Activated naive CD4-positive, alpha-beta T cell treated with anti-CD3 and anti-CD28 coated beads, Interleukin-2, amount 10 ng/mL, durations not matched to agents 7 days and 5 days (primary cell): ENCODE measurements around the gene LRRC47.
A peak's percentile ranks its signal among the peaks of the same experiment; 100 is the strongest.

Experiments
- CTCF ChIA-PET: fragments of 350-600 bp; sonication (Branson Sonifier 250); formaldehyde crosslinking; loops from one replicate; lab custom pipeline; 2021; ENCODE audit warnings: antibody characterized with exemption; lab: Charles Lee
- DNase-seq: peaks from one replicate; pipeline ENCODE4 v3.0.0-alpha.2; 2020
- H3K27ac Mint-ChIP-seq: one replicate; pipeline ENCODE4 v1.8.0; 2021; ENCODE audit warnings: mild to moderate bottlenecking, moderate library complexity, mixed read lengths
- H3K27me3 Mint-ChIP-seq: one replicate; pipeline ENCODE4 v1.8.0; 2021; ENCODE audit warnings: mild to moderate bottlenecking, mixed read lengths
- H3K36me3 Mint-ChIP-seq: one replicate; pipeline ENCODE4 v1.8.0; 2021; ENCODE audit warnings: mixed read lengths
- H3K4me1 Mint-ChIP-seq: one replicate; pipeline ENCODE4 v1.8.0; 2021; ENCODE audit warnings: mixed read lengths
- H3K4me3 Mint-ChIP-seq: one replicate; pipeline ENCODE4 v1.8.0; 2021; ENCODE audit warnings: mild to moderate bottlenecking, moderate library complexity, mixed read lengths
- H3K9me3 Mint-ChIP-seq: one replicate; pipeline ENCODE4 v1.8.0; 2021; ENCODE audit warnings: mixed read lengths

The LRRC47 gene

GRCh38 chr1:3747522-3747848 lies 48.8 kb downstream of the LRRC47 start:
- H3K27me3 Mint-ChIP-seq: peaks cover 13% of the 10 kb centered on the region
- DNase-seq: no peak
- no peak overlapping the region for H3K27ac Mint-ChIP-seq
- H3K4me3 Mint-ChIP-seq: peak overlapping the region; percentile 69
- H3K36me3 Mint-ChIP-seq: no peaks in the 10 kb centered on the region
- peaks cover 30% of the 10 kb centered on the region for H3K4me1 Mint-ChIP-seq
- no peaks in the 10 kb centered on the region for H3K9me3 Mint-ChIP-seq
- CTCF ChIA-PET: no interaction called here

- CTCF ChIA-PET: no interaction called here
- Mint-ChIP-seq H3K36me3 (no peaks in the 10 kb centered on the region), H3K27me3 (peaks cover 9% of the 10 kb centered on the region), H3K27ac (no peak overlapping the region), H3K9me3 (no peaks in the 10 kb centered on the region), H3K4me3 (peak overlapping the region; percentile 69), H3K4me1 (peaks cover 30% of the 10 kb centered on the region)
- peak; percentile 94 for DNase-seq
Observed at GRCh38 chr1:3746830-3747521, 49.3 kb downstream of the LRRC47 start.

DNA sequence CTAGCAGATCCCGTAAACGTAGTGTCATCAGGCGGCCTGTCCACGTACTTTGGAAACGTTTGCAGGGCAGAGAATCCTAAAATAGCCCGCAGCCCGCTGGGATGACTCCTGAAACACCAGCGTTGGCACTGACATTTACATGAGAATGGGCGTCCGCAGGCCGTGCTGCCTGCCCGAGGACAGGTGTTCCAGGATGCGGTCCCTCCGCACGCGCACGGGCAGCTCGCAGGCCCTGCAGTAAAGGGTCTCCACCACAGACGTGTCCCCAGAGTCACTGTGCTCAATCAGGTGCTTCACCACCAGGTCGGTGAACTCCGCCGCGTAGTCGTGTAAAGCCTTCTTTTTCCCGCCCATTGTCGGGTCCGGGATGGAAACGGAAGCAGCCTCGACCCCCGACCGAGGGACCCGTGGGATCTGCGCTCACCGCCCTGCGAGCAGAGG lies 49.9 kb downstream of the LRRC47 start:
- peak overlapping the region; percentile 11 for H3K27ac Mint-ChIP-seq
- DNase-seq: no peak
- H3K4me1 Mint-ChIP-seq: peaks cover 30% of the 10 kb centered on the region
- peaks cover 3% of the 10 kb centered on the region for H3K36me3 Mint-ChIP-seq
- CTCF ChIA-PET: no interaction called here
- peaks cover 7% of the 10 kb centered on the region for H3K27me3 Mint-ChIP-seq
- H3K9me3 Mint-ChIP-seq: no peaks in the 10 kb centered on the region
- peak overlapping the region; percentile 64 for H3K4me3 Mint-ChIP-seq

GRCh38 chr1:3745590-3746381 lies 50.5 kb downstream of the LRRC47 start:
- peaks cover 30% of the 10 kb centered on the region for H3K4me1 Mint-ChIP-seq
- peaks cover 3% of the 10 kb centered on the region for H3K36me3 Mint-ChIP-seq
- H3K9me3 Mint-ChIP-seq: no peaks in the 10 kb centered on the region
- peak overlapping the region; percentile 42 for H3K27ac Mint-ChIP-seq
- CTCF ChIA-PET: interaction anchor here (1.6 kb wide), 1 partner anchor 21 kb away, joined by 3 read pairs; no protein-coding TSS in a partner anchor
- peaks cover 3% of the 10 kb centered on the region for H3K27me3 Mint-ChIP-seq
- peak overlapping the region; percentile 64 for H3K4me3 Mint-ChIP-seq
- DNase-seq: no peak

DNA sequence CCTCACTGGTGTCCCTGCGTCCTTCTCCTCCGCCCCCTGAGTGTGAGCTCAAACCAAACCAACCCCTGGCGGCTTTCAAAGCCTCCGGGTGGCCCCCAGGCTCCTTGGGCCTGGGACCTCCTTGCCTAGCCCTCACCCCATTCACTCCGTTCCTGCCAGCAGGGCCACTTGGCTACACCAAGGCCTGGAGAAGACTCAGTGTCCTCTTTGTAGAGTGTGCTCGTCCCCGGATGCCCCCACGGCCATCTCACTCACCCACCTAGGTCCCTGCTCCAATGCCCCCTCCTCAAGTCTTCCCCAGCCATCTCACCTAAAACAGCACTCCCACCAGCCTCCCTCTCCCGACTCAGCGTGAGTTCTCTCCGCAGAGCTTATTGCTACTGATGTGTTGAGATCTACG lies 51.2 kb downstream of the LRRC47 start:
- H3K36me3 Mint-ChIP-seq: peaks cover 3% of the 10 kb centered on the region
- H3K27ac Mint-ChIP-seq: no peak overlapping the region
- no peaks in the 10 kb centered on the region for H3K27me3 Mint-ChIP-seq
- DNase-seq: no peak
- no peaks in the 10 kb centered on the region for H3K9me3 Mint-ChIP-seq
- H3K4me1 Mint-ChIP-seq: peaks cover 30% of the 10 kb centered on the region
- H3K4me3 Mint-ChIP-seq: peak overlapping the region; percentile 18
- CTCF ChIA-PET: interaction anchor here (1.6 kb wide), 1 partner anchor 20 kb away, joined by 3 read pairs; no protein-coding TSS in a partner anchor

DNA sequence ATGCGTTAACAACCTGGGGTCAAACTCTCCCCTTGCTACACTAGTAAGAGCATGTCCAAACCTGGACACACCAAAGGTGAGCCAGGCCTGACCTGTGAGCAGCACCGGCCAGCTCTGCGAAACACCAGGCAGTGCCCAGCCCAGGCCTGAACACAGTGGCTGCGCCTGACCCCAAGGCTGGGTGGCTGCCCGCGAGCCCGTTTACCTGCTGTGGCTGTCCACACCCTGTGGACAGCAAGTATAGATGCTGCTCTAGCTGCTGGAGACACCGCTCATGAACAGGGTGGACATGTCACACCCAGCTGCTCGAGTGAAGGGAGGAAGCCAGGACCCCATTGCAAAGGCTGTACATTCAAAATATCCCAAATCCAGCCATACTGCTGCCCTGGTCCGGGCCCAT lies 51.7 kb downstream of the LRRC47 start:
- H3K4me1 Mint-ChIP-seq: peaks cover 30% of the 10 kb centered on the region
- H3K4me3 Mint-ChIP-seq: no peak overlapping the region
- no peaks in the 10 kb centered on the region for H3K27me3 Mint-ChIP-seq
- no peak overlapping the region for H3K27ac Mint-ChIP-seq
- CTCF ChIA-PET: interaction anchor here (1.6 kb wide), 1 partner anchor 20 kb away, joined by 3 read pairs; no protein-coding TSS in a partner anchor
- peaks cover 3% of the 10 kb centered on the region for H3K36me3 Mint-ChIP-seq
- DNase-seq: no peak
- H3K9me3 Mint-ChIP-seq: no peaks in the 10 kb centered on the region

DNA sequence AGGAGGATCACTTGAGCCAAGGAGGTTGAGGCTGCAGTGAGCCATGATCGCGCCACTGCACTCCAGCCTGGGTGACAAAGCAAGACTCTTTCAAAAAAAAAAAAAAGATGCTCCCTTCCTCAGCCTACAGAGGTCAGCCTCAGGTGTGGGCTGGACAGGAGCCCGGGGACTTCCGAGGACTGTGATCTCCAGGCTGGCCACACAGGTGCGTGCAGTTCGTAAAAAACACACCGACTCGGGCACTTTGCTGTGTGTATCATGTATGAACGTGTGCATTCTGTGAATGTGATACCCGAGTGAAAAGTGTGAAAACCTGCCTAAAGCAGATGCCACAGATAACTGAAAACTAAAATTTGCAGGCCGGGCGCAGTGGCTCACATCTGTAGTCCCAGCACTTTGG lies 52.5 kb downstream of the LRRC47 start:
- DNase-seq: no peak
- H3K36me3 Mint-ChIP-seq: peaks cover 3% of the 10 kb centered on the region
- H3K27ac Mint-ChIP-seq: no peak overlapping the region
- no peak overlapping the region for H3K4me3 Mint-ChIP-seq
- CTCF ChIA-PET: no interaction called here
- H3K9me3 Mint-ChIP-seq: no peaks in the 10 kb centered on the region
- no peaks in the 10 kb centered on the region for H3K27me3 Mint-ChIP-seq
- peaks cover 28% of the 10 kb centered on the region for H3K4me1 Mint-ChIP-seq

DNA sequence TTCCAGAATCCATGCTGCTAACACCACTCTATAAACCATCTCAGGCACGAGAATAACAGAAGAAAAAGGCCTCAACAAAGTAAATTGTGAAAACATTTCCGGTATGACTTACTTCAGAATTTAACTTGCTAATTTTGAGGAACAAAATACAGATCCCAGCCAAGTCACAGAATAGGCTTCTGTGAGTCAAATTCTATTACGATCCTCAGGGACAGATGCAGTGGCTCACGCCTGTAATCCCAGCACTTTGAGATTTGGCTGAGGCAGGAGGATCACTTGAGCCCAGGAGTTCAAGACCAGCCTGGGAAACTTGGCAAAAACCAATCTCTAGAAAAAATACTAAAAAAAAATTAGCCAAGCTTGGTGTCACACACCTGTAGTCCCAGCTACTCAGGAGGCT lies 52.9 kb downstream of the LRRC47 start:
- H3K4me1 Mint-ChIP-seq: peaks cover 27% of the 10 kb centered on the region
- H3K36me3 Mint-ChIP-seq: peaks cover 3% of the 10 kb centered on the region
- H3K4me3 Mint-ChIP-seq: no peak overlapping the region
- no peaks in the 10 kb centered on the region for H3K27me3 Mint-ChIP-seq
- H3K27ac Mint-ChIP-seq: no peak overlapping the region
- no peaks in the 10 kb centered on the region for H3K9me3 Mint-ChIP-seq
- no peak for DNase-seq
- CTCF ChIA-PET: interaction anchor here (1.6 kb wide), 1 partner anchor 23 kb away, joined by 3 read pairs; no protein-coding TSS in a partner anchor

GRCh38 chr1:3742439-3743298 lies 53.6 kb downstream of the LRRC47 start:
- H3K4me1 Mint-ChIP-seq: peaks cover 19% of the 10 kb centered on the region
- H3K4me3 Mint-ChIP-seq: no peak overlapping the region
- CTCF ChIA-PET: interaction anchor here (1.6 kb wide), 1 partner anchor 22 kb away, joined by 3 read pairs; no protein-coding TSS in a partner anchor
- H3K27ac Mint-ChIP-seq: no peak overlapping the region
- peaks cover 3% of the 10 kb centered on the region for H3K36me3 Mint-ChIP-seq
- DNase-seq: no peak
- no peaks in the 10 kb centered on the region for H3K9me3 Mint-ChIP-seq
- H3K27me3 Mint-ChIP-seq: no peaks in the 10 kb centered on the region

DNA sequence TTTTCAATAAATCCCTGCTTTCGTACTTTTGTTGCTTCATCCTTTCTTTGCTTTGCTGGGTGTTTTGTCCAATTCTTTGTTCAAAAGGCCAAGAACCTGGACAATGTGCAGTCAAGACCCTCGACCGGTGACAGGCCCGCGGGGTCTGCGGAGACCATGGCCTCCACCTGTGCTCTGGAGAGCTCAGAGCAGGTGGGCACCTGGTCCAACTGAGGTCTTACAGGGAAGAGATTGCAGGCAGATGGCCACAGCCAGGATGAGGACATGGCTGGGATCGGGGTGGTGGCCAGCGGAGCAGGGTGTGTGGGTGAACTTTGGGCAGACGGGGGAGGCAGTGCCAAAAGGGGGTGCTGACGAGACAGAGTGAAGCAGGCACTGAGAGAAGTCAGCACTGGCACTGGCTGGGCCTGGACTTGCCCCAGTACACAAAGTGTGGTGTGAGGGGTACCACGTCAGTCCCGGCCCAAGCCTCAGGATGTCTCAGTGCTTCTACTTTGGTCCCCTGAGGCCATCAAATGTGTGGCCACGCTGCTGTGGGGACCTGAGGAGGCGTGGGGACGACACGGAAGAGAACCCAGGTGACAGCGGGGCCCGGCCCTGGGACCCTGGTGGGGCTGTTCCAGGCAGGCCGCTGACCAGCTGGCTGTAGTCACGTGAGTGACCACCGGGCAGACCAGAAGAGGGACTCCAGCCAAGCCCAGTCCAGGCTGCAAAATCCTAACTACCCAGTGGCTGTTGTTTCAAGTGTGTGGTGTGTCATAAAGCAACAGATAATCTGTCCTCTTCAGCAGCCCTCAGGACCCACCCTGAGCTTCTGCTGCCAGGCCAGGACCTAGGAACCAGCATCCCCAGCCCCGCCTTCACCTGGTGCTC lies 54.5 kb downstream of the LRRC47 start:
- Mint-ChIP-seq H3K9me3 (no peaks in the 10 kb centered on the region), H3K36me3 (peaks cover 3% of the 10 kb centered on the region), H3K4me1 (peaks cover 17% of the 10 kb centered on the region), H3K4me3 (no peak overlapping the region), H3K27ac (no peak overlapping the region), H3K27me3 (no peaks in the 10 kb centered on the region)
- DNase-seq: no peak
- CTCF ChIA-PET: interaction anchor here (1.6 kb wide), 1 partner anchor 21 kb away, joined by 3 read pairs; no protein-coding TSS in a partner anchor

DNA sequence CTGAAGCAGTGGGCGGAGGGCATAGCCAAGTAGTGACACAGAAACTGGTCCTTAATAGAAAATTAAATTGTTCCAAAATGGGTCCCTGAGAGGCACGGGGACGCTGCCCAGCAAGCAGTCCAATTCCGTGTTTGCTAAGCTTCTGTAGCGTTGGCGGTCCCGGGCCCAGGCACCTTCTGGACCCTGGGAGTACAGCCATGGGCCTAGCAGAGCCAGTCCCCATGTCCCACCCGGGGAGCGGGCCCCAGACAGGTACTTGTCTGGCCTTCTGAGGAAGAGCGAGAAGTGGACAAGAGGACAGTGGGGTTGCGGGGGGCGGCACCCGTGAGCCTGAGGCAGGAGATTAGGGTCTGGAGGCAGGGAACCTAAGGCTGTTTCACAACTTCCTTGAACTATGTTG lies 55.5 kb downstream of the LRRC47 start:
- no peak overlapping the region for H3K4me3 Mint-ChIP-seq
- no peaks in the 10 kb centered on the region for H3K27me3 Mint-ChIP-seq
- CTCF ChIA-PET: interaction anchor here (1.0 kb wide), 1 partner anchor 18 kb away, joined by 3 read pairs; no protein-coding TSS in a partner anchor

GRCh38 chr1:3740042-3740441 lies 56.3 kb downstream of the LRRC47 start:
- CTCF ChIA-PET: interaction anchor here (1.0 kb wide), 1 partner anchor 17 kb away, joined by 3 read pairs; no protein-coding TSS in a partner anchor
- no peaks in the 10 kb centered on the region for H3K27me3 Mint-ChIP-seq
- no peaks in the 10 kb centered on the region for H3K9me3 Mint-ChIP-seq
- DNase-seq: no peak
- peaks cover 3% of the 10 kb centered on the region for H3K36me3 Mint-ChIP-seq
- H3K27ac Mint-ChIP-seq: no peak overlapping the region
- no peak overlapping the region for H3K4me3 Mint-ChIP-seq
- H3K4me1 Mint-ChIP-seq: peaks cover 2% of the 10 kb centered on the region

More for the DNA sequence above, 55.5 kb downstream of the LRRC47 start:
- H3K36me3 Mint-ChIP-seq: peaks cover 3% of the 10 kb centered on the region
- no peaks in the 10 kb centered on the region for H3K9me3 Mint-ChIP-seq
- no peak overlapping the region for H3K27ac Mint-ChIP-seq
- H3K4me1 Mint-ChIP-seq: peaks cover 9% of the 10 kb centered on the region
- DNase-seq: no peak

- Mint-ChIP-seq H3K27ac (no peak overlapping the region), H3K4me1 (no peaks in the 10 kb centered on the region), H3K4me3 (no peak overlapping the region), H3K9me3 (no peaks in the 10 kb centered on the region), H3K27me3 (no peaks in the 10 kb centered on the region), H3K36me3 (peaks cover 3% of the 10 kb centered on the region)
- no peak for DNase-seq
- CTCF ChIA-PET: no interaction called here
Observed at GRCh38 chr1:3738943-3739342, 57.4 kb downstream of the LRRC47 start.
